SH-SY5Y (cell line): Measurements from ENCODE around the gene CTSH.

Experiments used
- GATA2 ChIP-seq: IDR thresholded peaks from 2 replicates; pipeline ENCODE4 v1.6.1; 2011; ENCODE audit warnings: mild to moderate bottlenecking, low read depth, low read length
- GATA3 ChIP-seq: IDR thresholded peaks from 2 replicates; pipeline ENCODE4 v1.6.1; 2011; ENCODE audit warnings: low read depth, mild to moderate bottlenecking, low read length, moderate library complexity

DNA sequence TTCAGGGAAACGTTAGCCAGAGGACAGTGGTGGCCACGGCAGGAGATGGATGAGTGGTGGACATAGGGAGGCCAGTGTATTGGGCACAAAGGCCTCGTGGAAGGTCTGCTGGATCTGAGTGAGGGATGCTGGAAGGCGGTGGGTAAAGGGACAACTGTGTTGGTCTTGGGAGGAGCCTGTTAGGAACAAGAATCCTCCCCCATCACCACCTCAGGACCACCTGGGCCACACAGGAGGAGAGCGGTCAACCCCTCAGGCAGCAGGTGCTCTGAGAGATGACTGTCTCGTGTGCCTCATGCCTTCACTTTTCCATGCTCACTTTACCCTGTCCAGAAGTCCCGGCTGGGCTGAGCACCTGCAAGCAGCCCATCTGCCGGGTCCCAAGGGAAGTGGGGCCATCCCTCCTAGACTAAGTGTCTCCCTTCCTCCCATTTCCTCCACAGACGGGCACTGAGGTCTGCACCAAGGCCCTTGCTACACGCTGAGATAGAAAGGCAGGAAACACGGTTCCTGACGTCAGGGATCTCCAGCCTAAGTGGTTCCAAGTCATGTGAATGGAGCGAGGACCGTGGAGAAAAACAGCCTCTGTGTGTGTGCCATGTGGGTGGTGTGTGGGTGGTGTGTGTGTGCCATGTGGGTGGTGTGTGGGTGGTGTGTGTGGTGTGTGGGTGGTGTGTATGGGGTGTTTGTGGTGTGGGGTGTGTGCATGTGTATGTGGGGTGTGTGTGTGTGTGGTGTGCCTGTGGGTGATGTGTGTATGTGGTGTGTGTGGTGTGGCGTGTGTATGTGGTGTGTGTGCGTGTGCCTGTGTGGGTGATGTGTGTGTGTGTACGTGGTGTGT, 47.8 kb upstream of the CTSH start:
- no peak for TF ChIP-seq GATA2
- no peak for TF ChIP-seq GATA3
